Liver (tissue), 9 donors: ENCODE data around the gene SEL1L. TPM values are rescaled to one million over a fixed set of nuclear protein-coding genes. Genes with fewer than 3 reads are reported as not detected.
"Not testable (repeated sequence)": the region's sequence is repeated elsewhere in the genome, so short reads cannot be mapped to it uniquely, and the experiment has no call there.

Experiments
- DNase-seq: peaks from one replicate; pipeline ENCODE4 v3.0.0-alpha.2; 2017; ENCODE audit warnings: low spot score
- H3K27ac ChIP-seq, 2 donors: one replicate each; pipeline ENCODE4 v1.7.0; 2013; ENCODE audit warnings: inconsistent platforms in 2 of 2, low read length in 2 of 2, control low read depth in 1 of 2, low read depth in 1 of 2, mild to moderate bottlenecking in 1 of 2
- H3K27me3 ChIP-seq, 4 donors: one replicate each; pipeline versions ENCODE4 v1.6.1 to v1.7.0; 2013; ENCODE audit warnings: low read length in 3 of 4, inconsistent platforms in 1 of 4, mild to moderate bottlenecking in 1 of 4, moderate library complexity in 1 of 4; ENCODE audit not compliant: control insufficient read depth in 4 of 4, insufficient read depth in 4 of 4
- H3K36me3 ChIP-seq, 4 donors: one replicate each; pipeline versions ENCODE4 v1.6.1 to v1.7.0; 2013; ENCODE audit warnings: low read length in 3 of 4, mild to moderate bottlenecking in 3 of 4, low read depth in 1 of 4, moderate library complexity in 1 of 4; ENCODE audit not compliant: control insufficient read depth in 4 of 4, insufficient read depth in 3 of 4
- H3K4me1 ChIP-seq, 4 donors: one replicate each; pipeline versions ENCODE4 v1.6.1 to v1.7.0; 2013; ENCODE audit warnings: low read length in 3 of 4, mild to moderate bottlenecking in 3 of 4, moderate library complexity in 1 of 4; ENCODE audit not compliant: control insufficient read depth in 4 of 4, insufficient read depth in 4 of 4
- H3K4me3 ChIP-seq, 3 donors: one replicate each; pipeline versions ENCODE4 v1.6.1 to v1.7.0; 2013; ENCODE audit warnings: low read length in 3 of 3, control low read depth in 1 of 3, low read depth in 1 of 3, mild to moderate bottlenecking in 1 of 3
- H3K9ac ChIP-seq, 2 donors: one replicate each; pipeline ENCODE4 v1.7.0; 2013; ENCODE audit warnings: low read length in 2 of 2, mild to moderate bottlenecking in 2 of 2, moderate library complexity in 2 of 2, control low read depth in 1 of 2, low read depth in 1 of 2
- H3K9me3 ChIP-seq, 4 donors: one replicate each; pipeline versions ENCODE4 v1.6.1 to v1.7.0; 2013; ENCODE audit warnings: low read length in 3 of 4; ENCODE audit not compliant: control insufficient read depth in 4 of 4
- EGR1 ChIP-seq, 2 donors: IDR thresholded peaks; 2 replicates each; pipeline ENCODE4 v1.6.1; 2016 to 2018; ENCODE audit warnings: antibody characterized with exemption in 2 of 2, low read depth in 2 of 2
- FOXA1 ChIP-seq: IDR thresholded peaks from 2 replicates; pipeline ENCODE4 v1.6.1; 2016; ENCODE audit warnings: antibody characterized with exemption
- FOXA2 ChIP-seq: IDR thresholded peaks from 2 replicates; pipeline ENCODE4 v1.6.1; 2016; ENCODE audit warnings: antibody characterized with exemption
- GABPA ChIP-seq, 2 donors: IDR thresholded peaks in 1 of 2; conservative IDR thresholded peaks in 1 of 2; 2 replicates each; pipeline ENCODE4 v1.6.1; 2016; ENCODE audit warnings: antibody characterized with exemption in 2 of 2, mild to moderate bottlenecking in 1 of 2, moderate library complexity in 1 of 2
- HNF4A ChIP-seq, 2 donors: conservative IDR thresholded peaks; 2 replicates each; pipeline ENCODE4 v1.6.1; 2016; ENCODE audit warnings: antibody characterized with exemption in 2 of 2, mild to moderate bottlenecking in 2 of 2
- HNF4G ChIP-seq: IDR thresholded peaks from 2 replicates; pipeline ENCODE4 v1.6.1; 2016; ENCODE audit warnings: antibody characterized with exemption
- JUND ChIP-seq, 2 donors: IDR thresholded peaks; 2 replicates each; pipeline ENCODE4 v1.6.1; 2016; ENCODE audit warnings: antibody characterized with exemption in 2 of 2
- NR2F2 ChIP-seq: IDR thresholded peaks from 2 replicates; pipeline ENCODE4 v1.6.1; 2016; ENCODE audit warnings: antibody characterized with exemption
- RAD21 ChIP-seq, 2 donors: IDR thresholded peaks; 2 replicates each; pipeline ENCODE4 v1.6.1; 2016; ENCODE audit warnings: antibody characterized with exemption in 2 of 2, mild to moderate bottlenecking in 2 of 2
- RXRA ChIP-seq, 2 donors: IDR thresholded peaks; 2 replicates each; pipeline ENCODE4 v1.6.1; 2017 to 2018; ENCODE audit warnings: antibody characterized with exemption in 2 of 2, mild to moderate bottlenecking in 1 of 2
- SP1 ChIP-seq: IDR thresholded peaks from 2 replicates; pipeline ENCODE4 v1.6.1; 2018; ENCODE audit warnings: antibody characterized with exemption, mild to moderate bottlenecking
- TAF1 ChIP-seq: conservative IDR thresholded peaks from 2 replicates; pipeline ENCODE4 v1.6.1; 2016; ENCODE audit warnings: antibody characterized with exemption, mild to moderate bottlenecking
- YY1 ChIP-seq: IDR thresholded peaks from 2 replicates; pipeline ENCODE4 v1.6.1; 2016; ENCODE audit warnings: antibody characterized with exemption, mild to moderate bottlenecking
- WGBS: extraction: QIAGEN DNeasy Blood & Tissue Kit; methylation state at CpG from one replicate; pipeline ENCODE4 v1.1.7; 2013; 5-methylcytosine and 5-hydroxymethylcytosine counted together
- polyA plus RNA-seq, 2 donors: library from polyadenylated mRNA; stranded (reverse) in 1 of 2; unstranded in 1 of 2; fragments of 200-250 nt in 1 of 2; fragments of >200 nt in 1 of 2; fragmentation: Nextera tagmentation in 1 of 2; extraction: Ambion mirVana in 1 of 2; gene quantifications; one replicate each; pipeline versions ENCODE4 v1.2.1 to v1.2.3, GENCODE V29; 2013 to 2015
- total RNA-seq, 2 donors: library from RNA; depleted of rRNA; stranded (reverse); fragments of >200 nt; gene quantifications; one replicate each; pipeline ENCODE4 v1.2.3, GENCODE V29; 2014
- TF ChIP-seq, protein P1 (sequence below): IDR thresholded peaks from 2 replicates; pipeline ENCODE4 v1.6.1; 2016; ENCODE audit warnings: antibody characterized with exemption
- TF ChIP-seq, protein P2 (sequence below): IDR thresholded peaks from 2 replicates; pipeline ENCODE4 v1.6.1; 2016; ENCODE audit warnings: antibody characterized with exemption
- TF ChIP-seq, protein P3 (sequence below): fragments of 150-350 bp; IDR thresholded peaks from 2 replicates; pipeline ENCODE4 v1.5.1; 2017; ENCODE audit warnings: improper control_type of control experiment, low read depth, low read length; ENCODE audit not compliant: missing input control
- TF ChIP-seq, protein P4 (sequence below): IDR thresholded peaks from 2 replicates; pipeline ENCODE4 v1.6.1; 2016; ENCODE audit warnings: antibody characterized with exemption
- donor health status: healthy.
- donor health status: healthy.
- donor health status: healthy.
- donor health status: healthy.
- donor health status: healthy.

SEL1L gene
- total and polyA plus RNA-seq, 4 donors = 40.7 to 117 (median 45.6) TPM

DNA sequence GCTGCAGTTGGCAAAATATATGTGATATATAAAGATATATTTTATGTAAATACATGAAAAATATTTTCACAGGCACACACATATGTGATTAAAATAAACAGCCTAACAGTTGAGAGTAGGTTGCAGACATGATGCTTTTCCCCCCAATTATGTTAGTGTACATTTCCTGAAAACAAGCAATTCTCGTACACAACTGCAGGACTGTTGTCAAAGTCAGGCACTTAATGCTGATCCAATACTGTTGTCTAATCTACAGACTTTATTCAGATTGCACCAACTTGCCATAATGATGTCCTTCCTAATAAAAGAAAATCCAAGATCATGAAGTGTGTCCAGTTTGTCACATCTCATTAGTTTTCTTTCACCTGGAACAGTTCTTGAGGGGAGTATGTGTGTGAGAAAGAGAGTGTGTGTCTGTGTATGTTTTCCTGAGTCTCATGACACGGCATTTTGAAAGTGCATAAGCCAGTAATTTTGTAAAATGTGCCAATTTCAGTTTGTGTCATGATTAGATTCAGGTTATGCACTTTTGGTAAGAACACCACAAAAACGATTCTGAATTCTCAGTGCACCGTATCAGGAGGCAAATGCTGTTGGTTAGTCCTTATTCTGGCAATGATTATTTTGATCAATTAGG lies 16.5 kb upstream of the SEL1L start:
- Histone ChIP-seq H3K9ac (no peak overlapping the region), H3K36me3 (no peaks in the 10 kb centered on the region), H3K27ac (no peak overlapping the region), H3K27me3 (no peaks in the 10 kb centered on the region), H3K4me1 (no peaks in the 10 kb centered on the region), H3K9me3 (no peaks in the 10 kb centered on the region), H3K4me3 (no peak overlapping the region)
- 67% methylated on average over 4 of the region's 4 CpGs for WGBS
- TF ChIP-seq HNF4G (no peak), JUND (IDR thresholded peaks at IDR 0.05) (no peak), FOXA2 (no peak), RAD21 (IDR thresholded peaks at IDR 0.05) (no peak), EGR1 (IDR thresholded peaks at IDR 0.05; ENCODE audit: low read depth in 2 of 2) (no peak), YY1 (no peak), NR2F2 (no peak)
- TF ChIP-seq, protein P1, sequence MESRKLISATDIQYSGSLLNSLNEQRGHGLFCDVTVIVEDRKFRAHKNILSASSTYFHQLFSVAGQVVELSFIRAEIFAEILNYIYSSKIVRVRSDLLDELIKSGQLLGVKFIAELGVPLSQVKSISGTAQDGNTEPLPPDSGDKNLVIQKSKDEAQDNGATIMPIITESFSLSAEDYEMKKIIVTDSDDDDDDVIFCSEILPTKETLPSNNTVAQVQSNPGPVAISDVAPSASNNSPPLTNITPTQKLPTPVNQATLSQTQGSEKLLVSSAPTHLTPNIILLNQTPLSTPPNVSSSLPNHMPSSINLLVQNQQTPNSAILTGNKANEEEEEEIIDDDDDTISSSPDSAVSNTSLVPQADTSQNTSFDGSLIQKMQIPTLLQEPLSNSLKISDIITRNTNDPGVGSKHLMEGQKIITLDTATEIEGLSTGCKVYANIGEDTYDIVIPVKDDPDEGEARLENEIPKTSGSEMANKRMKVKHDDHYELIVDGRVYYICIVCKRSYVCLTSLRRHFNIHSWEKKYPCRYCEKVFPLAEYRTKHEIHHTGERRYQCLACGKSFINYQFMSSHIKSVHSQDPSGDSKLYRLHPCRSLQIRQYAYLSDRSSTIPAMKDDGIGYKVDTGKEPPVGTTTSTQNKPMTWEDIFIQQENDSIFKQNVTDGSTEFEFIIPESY = no peak
- TF ChIP-seq, protein P2, sequence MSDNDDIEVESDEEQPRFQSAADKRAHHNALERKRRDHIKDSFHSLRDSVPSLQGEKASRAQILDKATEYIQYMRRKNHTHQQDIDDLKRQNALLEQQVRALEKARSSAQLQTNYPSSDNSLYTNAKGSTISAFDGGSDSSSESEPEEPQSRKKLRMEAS = no peak
- TF ChIP-seq, protein P3, sequence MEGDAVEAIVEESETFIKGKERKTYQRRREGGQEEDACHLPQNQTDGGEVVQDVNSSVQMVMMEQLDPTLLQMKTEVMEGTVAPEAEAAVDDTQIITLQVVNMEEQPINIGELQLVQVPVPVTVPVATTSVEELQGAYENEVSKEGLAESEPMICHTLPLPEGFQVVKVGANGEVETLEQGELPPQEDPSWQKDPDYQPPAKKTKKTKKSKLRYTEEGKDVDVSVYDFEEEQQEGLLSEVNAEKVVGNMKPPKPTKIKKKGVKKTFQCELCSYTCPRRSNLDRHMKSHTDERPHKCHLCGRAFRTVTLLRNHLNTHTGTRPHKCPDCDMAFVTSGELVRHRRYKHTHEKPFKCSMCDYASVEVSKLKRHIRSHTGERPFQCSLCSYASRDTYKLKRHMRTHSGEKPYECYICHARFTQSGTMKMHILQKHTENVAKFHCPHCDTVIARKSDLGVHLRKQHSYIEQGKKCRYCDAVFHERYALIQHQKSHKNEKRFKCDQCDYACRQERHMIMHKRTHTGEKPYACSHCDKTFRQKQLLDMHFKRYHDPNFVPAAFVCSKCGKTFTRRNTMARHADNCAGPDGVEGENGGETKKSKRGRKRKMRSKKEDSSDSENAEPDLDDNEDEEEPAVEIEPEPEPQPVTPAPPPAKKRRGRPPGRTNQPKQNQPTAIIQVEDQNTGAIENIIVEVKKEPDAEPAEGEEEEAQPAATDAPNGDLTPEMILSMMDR = no peak
- DNase-seq = no peak

DNA sequence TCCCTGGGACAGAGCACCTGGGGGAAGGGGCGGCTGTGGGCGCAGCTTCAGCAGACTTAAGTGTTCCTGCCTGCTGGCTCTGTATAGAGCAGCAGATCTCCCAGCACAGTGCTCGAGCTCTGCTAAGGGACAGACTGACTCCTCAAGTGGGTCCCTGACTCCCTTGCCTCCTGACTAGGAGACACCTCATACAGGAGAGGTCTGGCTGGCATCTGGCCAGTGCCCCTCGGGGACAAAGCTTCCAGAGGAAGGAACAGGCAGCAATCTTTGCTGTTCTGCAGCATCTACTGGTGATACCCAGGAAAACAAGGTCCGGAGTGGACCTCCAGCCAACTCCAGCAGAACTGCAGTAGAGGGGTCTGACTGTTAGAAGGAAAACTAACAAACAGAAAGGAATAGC lies 7.6 kb upstream of the SEL1L start:
- H3K4me1 ChIP-seq = peaks cover 0 to 11% (median 4%) of the 10 kb centered on the region in 4 donors
- WGBS = 93% methylated on average over 5 of the region's 5 CpGs
- not testable (repeated sequence) for H3K9me3 ChIP-seq, H3K4me3 ChIP-seq, H3K9ac ChIP-seq, H3K27ac ChIP-seq, DNase-seq, H3K36me3 ChIP-seq, H3K27me3 ChIP-seq

DNA sequence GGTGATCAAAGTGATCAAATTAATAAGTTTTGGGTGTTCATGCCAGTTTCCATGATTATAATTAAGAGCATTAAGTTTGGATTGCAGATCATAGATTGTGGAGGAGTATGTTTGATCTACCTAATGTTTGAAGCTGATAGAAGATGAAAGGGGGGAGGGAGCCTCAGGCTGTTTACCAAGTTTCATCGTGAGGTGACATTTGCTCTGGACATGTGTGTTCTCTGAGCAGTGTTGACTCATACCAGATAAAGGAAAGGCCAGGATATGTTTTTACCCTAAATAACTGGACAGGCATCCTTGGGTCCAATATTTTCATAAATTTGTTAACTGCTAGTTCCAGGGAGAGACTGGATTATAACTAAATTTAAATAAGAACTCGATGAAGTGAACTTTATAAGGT lies 3.5 kb upstream of the SEL1L start:
- no peak for DNase-seq
- peaks cover under 1 to 28% (median 18%) of the 10 kb centered on the region in 4 donors for H3K4me1 ChIP-seq
- H3K36me3 ChIP-seq = no peaks in the 10 kb centered on the region
- H3K4me3 ChIP-seq = no peak overlapping the region
- H3K27me3 ChIP-seq = no peaks in the 10 kb centered on the region
- no peak overlapping the region for H3K9ac ChIP-seq
- H3K27ac ChIP-seq = no peak overlapping the region
- WGBS = 31% methylated on average over 2 of the region's 2 CpGs
- no peaks in the 10 kb centered on the region for H3K9me3 ChIP-seq
- TF ChIP-seq RAD21 (IDR thresholded peaks at IDR 0.05) (peak in 1 of 2 donors; percentile 18), TAF1 (no peak), NR2F2 (no peak), FOXA1 (peak; percentile 39), GABPA (IDR thresholded peaks at IDR 0.05 in 1 of 2, conservative IDR thresholded peaks at IDR 0.05 in 1 of 2) (no peak), RXRA (IDR thresholded peaks at IDR 0.05) (peak in 1 of 2 donors; percentile 22), HNF4A (conservative IDR thresholded peaks at IDR 0.05) (peak; percentile 14 to 45), SP1 (peak; percentile 18), HNF4G (no peak)
- TF ChIP-seq, protein P3 = no peak
- TF ChIP-seq, protein P4, sequence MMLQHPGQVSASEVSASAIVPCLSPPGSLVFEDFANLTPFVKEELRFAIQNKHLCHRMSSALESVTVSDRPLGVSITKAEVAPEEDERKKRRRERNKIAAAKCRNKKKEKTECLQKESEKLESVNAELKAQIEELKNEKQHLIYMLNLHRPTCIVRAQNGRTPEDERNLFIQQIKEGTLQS = no peak
- TF ChIP-seq, protein P2 = peak; percentile 17
